ENCODE data around the gene PCDHGA3. TPM values are rescaled to one million over a fixed set of nuclear protein-coding genes. Genes with fewer than 3 reads are reported as not detected.

The PCDHGA3 gene
- polyA plus RNA-seq, 1 donor from 2014 or later, result 0.26 TPM

GRCh38 chr5:141351591-141351990 is 8.0 kb downstream of the PCDHGA3 start:
- no peak overlapping the region for H3K27ac ChIP-seq (ENCODE audit: low read length)
- H3K36me3 ChIP-seq (ENCODE audit: insufficient read depth, low read length), result no peaks in the 10 kb centered on the region
- H3K4me3 ChIP-seq (ENCODE audit: low read length), result no peak overlapping the region
- no peaks in the 10 kb centered on the region for H3K9me2 ChIP-seq (ENCODE audit: insufficient read depth, low read length)
- no peaks in the 10 kb centered on the region for H4K20me1 ChIP-seq (ENCODE audit: insufficient read depth)
- TF ChIP-seq CTCF (IDR thresholded peaks at IDR 0.05; ENCODE audit: poor library complexity, severe bottlenecking), result no peak
- TF ChIP-seq POLR2AphosphoS5 (IDR thresholded peaks at IDR 0.05), result no peak
- no peak for TF ChIP-seq RAD21 (conservative IDR thresholded peaks at IDR 0.05)
- no peak for TF ChIP-seq MXI1 (conservative IDR thresholded peaks at IDR 0.05; ENCODE audit: poor library complexity, severe bottlenecking)
- TF ChIP-seq EP300 (conservative IDR thresholded peaks at IDR 0.05; ENCODE audit: poor library complexity, severe bottlenecking), result no peak
- TF ChIP-seq REST (IDR thresholded peaks at IDR 0.05; ENCODE audit: borderline replicate concordance), result no peak
- TF ChIP-seq EZH2 (IDR thresholded peaks at IDR 0.05; ENCODE audit: borderline replicate concordance, insufficient read depth, low read length, poor library complexity, severe bottlenecking), result no peak
- no peak for TF ChIP-seq SMC3 (conservative IDR thresholded peaks at IDR 0.05; ENCODE audit: poor library complexity)
- H3F3A ChIP-seq (ENCODE audit: insufficient read depth, low read length, poor library complexity, severe bottlenecking), result no peaks in the 10 kb centered on the region
- no peaks in the 10 kb centered on the region for H3K27me3 ChIP-seq (ENCODE audit: insufficient read depth, low read depth, low read length)
- H3K9me3 ChIP-seq (ENCODE audit: low read length), result peaks cover 21% of the 10 kb centered on the region
- H3K79me2 ChIP-seq (replicated peaks; ENCODE audit: insufficient read depth, low read length), result no peaks in the 10 kb centered on the region
- no peak overlapping the region for H2AFZ ChIP-seq (ENCODE audit: low read depth, low read length)
- no peak overlapping the region for H3K9ac ChIP-seq (ENCODE audit: low read length)
- no peak overlapping the region for H3K4me2 ChIP-seq (ENCODE audit: low read length)

GRCh38 chr5:141354900-141355469 is 11.4 kb downstream of the PCDHGA3 start, which contains the start of gene PCDHGA4:
Gene PCDHGA4 (plus strand): TSS chr5:141355021. CDS start chr5:141355108, 87 bp downstream.
- TF ChIP-seq CTCF (IDR thresholded peaks at IDR 0.05; ENCODE audit: poor library complexity, severe bottlenecking) (no peak), REST (IDR thresholded peaks at IDR 0.05; ENCODE audit: borderline replicate concordance) (no peak), EP300 (conservative IDR thresholded peaks at IDR 0.05; ENCODE audit: poor library complexity, severe bottlenecking) (no peak), SMC3 (conservative IDR thresholded peaks at IDR 0.05; ENCODE audit: poor library complexity) (no peak)
- no peak within 1 kb of the TSS for H3K4me3 ChIP-seq (ENCODE audit: low read length)
- H3F3A ChIP-seq (ENCODE audit: insufficient read depth, low read length, poor library complexity, severe bottlenecking), result no peaks in the 10 kb centered on the region
- H3K27me3 ChIP-seq (ENCODE audit: insufficient read depth, low read depth, low read length), result no peaks in the 10 kb centered on the region
- no peaks in the 10 kb centered on the region for H3K36me3 ChIP-seq (ENCODE audit: insufficient read depth, low read length)
- H2AFZ ChIP-seq (ENCODE audit: low read depth, low read length), result no peak within 1 kb of the TSS
- no peaks in the 10 kb centered on the region for H3K9me2 ChIP-seq (ENCODE audit: insufficient read depth, low read length)
- H3K9me3 ChIP-seq (ENCODE audit: low read length), result peaks cover 33% of the 10 kb centered on the region
- no peak within 1 kb of the TSS for H3K9ac ChIP-seq (ENCODE audit: low read length)
- H4K20me1 ChIP-seq (ENCODE audit: insufficient read depth), result no peaks in the 10 kb centered on the region
- H3K79me2 ChIP-seq (replicated peaks; ENCODE audit: insufficient read depth, low read length), result no peaks in the 10 kb centered on the region
- H3K27ac ChIP-seq (ENCODE audit: low read length), result no peak within 1 kb of the TSS
- no peak within 1 kb of the TSS for H3K4me2 ChIP-seq (ENCODE audit: low read length)
